ENCODE measurements around the gene FBXO46. TPM values are rescaled to one million over a fixed set of nuclear protein-coding genes. Genes with fewer than 3 reads are reported as not detected.
A peak's percentile ranks its signal among the peaks of the same experiment; 100 is the strongest.

FBXO46 gene
- total RNA-seq, 1 donor from 2014 or later, result 19.3 TPM

DNA sequence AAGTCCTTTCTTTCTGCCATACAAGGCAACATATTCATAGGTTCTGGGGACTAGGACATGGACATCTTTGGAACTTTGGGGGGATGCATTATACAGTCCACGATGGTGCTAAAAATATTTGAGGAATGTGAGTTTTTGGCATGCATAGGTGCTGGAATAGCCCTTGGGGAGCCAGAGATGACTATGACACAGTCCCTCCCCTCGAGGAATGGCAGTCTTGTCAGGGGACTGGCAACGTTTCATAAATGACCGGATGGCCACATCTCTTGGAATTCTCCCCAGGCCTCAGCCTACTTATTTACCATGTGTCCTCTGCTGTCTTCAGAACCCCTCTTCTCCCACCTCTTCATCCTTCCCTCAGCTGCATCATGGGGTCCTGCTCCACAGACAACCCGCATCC, 16.2 kb upstream of the FBXO46 start:
- TF ChIP-seq, protein P1, sequence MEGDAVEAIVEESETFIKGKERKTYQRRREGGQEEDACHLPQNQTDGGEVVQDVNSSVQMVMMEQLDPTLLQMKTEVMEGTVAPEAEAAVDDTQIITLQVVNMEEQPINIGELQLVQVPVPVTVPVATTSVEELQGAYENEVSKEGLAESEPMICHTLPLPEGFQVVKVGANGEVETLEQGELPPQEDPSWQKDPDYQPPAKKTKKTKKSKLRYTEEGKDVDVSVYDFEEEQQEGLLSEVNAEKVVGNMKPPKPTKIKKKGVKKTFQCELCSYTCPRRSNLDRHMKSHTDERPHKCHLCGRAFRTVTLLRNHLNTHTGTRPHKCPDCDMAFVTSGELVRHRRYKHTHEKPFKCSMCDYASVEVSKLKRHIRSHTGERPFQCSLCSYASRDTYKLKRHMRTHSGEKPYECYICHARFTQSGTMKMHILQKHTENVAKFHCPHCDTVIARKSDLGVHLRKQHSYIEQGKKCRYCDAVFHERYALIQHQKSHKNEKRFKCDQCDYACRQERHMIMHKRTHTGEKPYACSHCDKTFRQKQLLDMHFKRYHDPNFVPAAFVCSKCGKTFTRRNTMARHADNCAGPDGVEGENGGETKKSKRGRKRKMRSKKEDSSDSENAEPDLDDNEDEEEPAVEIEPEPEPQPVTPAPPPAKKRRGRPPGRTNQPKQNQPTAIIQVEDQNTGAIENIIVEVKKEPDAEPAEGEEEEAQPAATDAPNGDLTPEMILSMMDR (IDR thresholded peaks at IDR 0.05), result no peak
- DNase-seq, result no peak
- intact Hi-C loops (cut with DNase I), result no loop called here
- Histone ChIP-seq H3K36me3 (no peaks in the 10 kb centered on the region), H3K9me3 (no peaks in the 10 kb centered on the region), H3K4me3 (no peak overlapping the region), H3K27ac (no peak overlapping the region), H3K27me3 (ENCODE audit: low read depth) (no peaks in the 10 kb centered on the region), H3K4me1 (no peaks in the 10 kb centered on the region)
- no peak for ATAC-seq

DNA sequence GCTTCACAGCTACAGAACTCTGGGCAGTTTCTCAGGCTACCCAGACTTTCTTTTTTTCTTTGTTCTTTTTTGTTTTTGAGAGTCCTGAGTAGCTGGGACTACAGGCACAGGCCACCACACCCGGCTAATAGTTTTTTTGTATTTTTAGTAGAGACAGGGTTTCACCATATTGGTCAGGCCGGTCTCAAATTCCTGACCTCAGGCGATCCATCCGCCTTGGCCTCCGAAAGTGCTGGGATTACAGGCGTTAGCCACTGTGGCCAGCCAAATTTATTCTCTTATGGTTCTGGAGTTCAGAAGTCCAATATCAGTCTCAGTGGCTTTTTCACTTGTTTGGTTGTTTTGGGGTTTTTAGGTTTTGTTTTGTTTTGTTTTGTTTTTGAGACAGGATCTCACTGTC, 14.9 kb upstream of the FBXO46 start:
- no peak for DNase-seq
- intact Hi-C loops (cut with DNase I), result no loop called here
- no peak overlapping the region for H3K4me3 ChIP-seq
- TF ChIP-seq, protein P1 (IDR thresholded peaks at IDR 0.05), result no peak
- H3K36me3 ChIP-seq, result no peaks in the 10 kb centered on the region
- no peak for ATAC-seq
- no peak overlapping the region for H3K27ac ChIP-seq
- no peaks in the 10 kb centered on the region for H3K4me1 ChIP-seq
- no peaks in the 10 kb centered on the region for H3K9me3 ChIP-seq
- H3K27me3 ChIP-seq (ENCODE audit: low read depth), result no peaks in the 10 kb centered on the region

GRCh38 chr19:45742969-45743368, 12.3 kb upstream of the FBXO46 start:
- H3K4me1 ChIP-seq, result no peaks in the 10 kb centered on the region
- H3K36me3 ChIP-seq, result no peaks in the 10 kb centered on the region
- DNase-seq (no peak), ATAC-seq (no peak)
- TF ChIP-seq, protein P1 (IDR thresholded peaks at IDR 0.05), result no peak
- no peak overlapping the region for H3K4me3 ChIP-seq
- no peak overlapping the region for H3K27ac ChIP-seq
- intact Hi-C loops (cut with DNase I), result no loop called here
- no peaks in the 10 kb centered on the region for H3K9me3 ChIP-seq
- no peaks in the 10 kb centered on the region for H3K27me3 ChIP-seq (ENCODE audit: low read depth)

DNA sequence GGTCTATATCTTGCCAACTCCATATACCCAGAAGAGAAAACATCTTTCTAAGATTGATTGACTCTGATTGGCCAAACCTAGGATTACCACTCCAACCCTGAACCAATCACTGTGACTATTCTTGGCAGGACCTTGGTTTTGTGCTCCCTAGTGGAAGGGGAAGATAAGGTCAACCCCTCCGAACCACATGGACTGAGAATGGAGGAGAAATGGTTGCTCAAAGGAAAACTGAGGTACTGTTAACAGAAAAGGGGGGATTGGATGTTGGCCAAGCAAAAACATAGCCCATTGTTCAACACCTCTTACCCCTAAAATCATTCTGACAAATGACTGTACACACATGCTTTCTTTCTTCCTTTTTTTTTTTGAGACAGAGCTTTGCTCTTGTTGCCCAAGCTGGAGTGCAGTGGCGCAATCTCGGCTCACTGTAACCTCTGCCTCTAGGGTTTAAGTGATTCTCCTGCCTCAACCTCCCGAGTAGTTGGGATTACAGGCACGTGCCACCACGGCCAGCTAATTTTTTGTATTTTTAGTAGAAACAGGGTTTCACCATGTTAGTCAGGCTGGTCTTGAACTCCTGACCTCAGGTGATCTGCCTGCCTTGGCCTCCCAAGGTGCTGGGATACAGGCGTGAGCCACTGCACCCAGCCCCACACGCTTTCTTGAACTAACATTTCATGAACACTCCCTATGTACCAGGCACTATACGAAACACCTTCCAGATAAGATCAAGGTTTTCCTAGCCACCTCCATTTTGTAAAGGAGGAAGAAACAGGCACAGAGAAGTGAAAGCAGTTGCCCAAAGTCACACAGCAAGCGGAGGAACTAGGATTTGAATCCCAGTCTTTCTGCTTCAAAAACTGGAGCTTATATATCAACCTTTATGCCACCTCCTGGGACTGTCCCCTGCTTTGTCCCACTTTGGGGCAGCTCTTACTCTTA, 9.1 kb upstream of the FBXO46 start:
- TF ChIP-seq, protein P1 (IDR thresholded peaks at IDR 0.05), result no peak
- Histone ChIP-seq H3K27ac (no peak overlapping the region), H3K27me3 (ENCODE audit: low read depth) (no peaks in the 10 kb centered on the region), H3K4me1 (no peaks in the 10 kb centered on the region), H3K4me3 (no peak overlapping the region), H3K36me3 (no peaks in the 10 kb centered on the region), H3K9me3 (no peaks in the 10 kb centered on the region)
- ATAC-seq (no peak), DNase-seq (peak; percentile 69)
- intact Hi-C loops (cut with DNase I), result no loop called here

DNA sequence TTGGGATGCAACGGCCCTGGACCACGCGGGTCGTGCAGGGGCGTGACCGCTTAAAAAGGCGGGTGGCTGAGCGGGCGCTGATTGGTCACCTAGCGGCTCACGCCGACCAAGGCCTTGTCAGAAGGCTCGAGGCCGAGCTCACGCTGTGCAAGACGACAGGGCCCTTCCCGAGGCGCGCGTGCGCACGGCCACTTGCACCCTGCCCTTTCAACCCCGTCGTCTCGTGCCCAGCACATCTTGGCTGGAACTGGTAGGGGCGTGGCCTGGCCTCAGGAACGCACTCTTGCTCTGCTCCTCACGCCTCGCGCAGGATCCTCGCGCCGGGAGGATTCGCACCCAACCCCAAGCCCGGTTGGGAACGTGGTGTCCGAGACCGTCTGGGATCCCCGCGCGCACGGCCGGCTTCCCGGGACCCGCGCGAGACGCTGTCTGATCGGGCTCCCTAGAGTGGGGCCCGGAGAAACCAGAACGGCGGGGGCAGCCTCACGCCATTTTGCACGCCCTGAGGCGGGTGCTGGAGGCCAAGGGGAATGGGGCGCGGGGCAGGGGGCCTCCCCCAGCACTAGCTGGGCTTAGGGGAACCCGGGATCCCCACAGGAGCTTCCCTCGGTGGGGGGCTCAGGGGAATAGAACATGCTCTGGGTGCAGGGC, 2.6 kb upstream of the FBXO46 start, which contains the start of gene MEIOSIN:
MEIOSIN (plus strand) TSS at position 280 of the 651 bp plus-strand sequence. CDS start 1,938 bp downstream, outside the sequence.
- Histone ChIP-seq H3K36me3 (no peaks in the 10 kb centered on the region), H3K4me3 (no peak within 1 kb of the TSS), H3K27ac (no peak within 1 kb of the TSS), H3K4me1 (peaks cover 18% of the 10 kb centered on the region), H3K27me3 (ENCODE audit: low read depth) (no peaks in the 10 kb centered on the region), H3K9me3 (no peaks in the 10 kb centered on the region)
- DNase-seq (peak; percentile 50), ATAC-seq (no peak)
- TF ChIP-seq, protein P1 (IDR thresholded peaks at IDR 0.05), result no peak
- intact Hi-C loops (cut with DNase I), result no loop called here
